H1 (cell line): Measurements from ENCODE around the gene ATXN7. TPM values are rescaled to one million over a fixed set of nuclear protein-coding genes. Genes with fewer than 3 reads are reported as not detected.

Experiments used
- CTCF ChIA-PET: fragments of 300-600 bp; sonication (Branson Sonifier 250); formaldehyde crosslinking; loops from one replicate; lab custom pipeline; 2021; ENCODE audit not compliant: partially characterized antibody; lab: Charles Lee
- POLR2A ChIA-PET: fragments of 300-600 bp; sonication (Branson Sonifier 250); formaldehyde crosslinking; loops from one replicate; lab custom pipeline; 2021; ENCODE audit warnings: inconsistent platforms; ENCODE audit not compliant: partially characterized antibody; lab: Charles Lee
- DNase-seq, 2 experiments: peaks; one replicate each; pipeline versions ENCODE4 v3.0.0 to v3.0.0-alpha.2; 2010 to 2022; ENCODE audit warnings: low spot score in 2 of 2, low read depth in 1 of 2, mixed read lengths in 1 of 2
- FAIRE-seq: peaks from 2 replicates; lab custom pipeline; 2011; peaks lifted over from hg19 to GRCh38; lab: Jason Lieb, UNC
- H2AFZ ChIP-seq: 2 replicates; pipeline ENCODE4 v1.8.1; 2012; ENCODE audit warnings: low read length, inconsistent platforms
- H2AK5ac ChIP-seq: 2 replicates; pipeline ENCODE4 v1.6.1; 2013; ENCODE audit warnings: low read depth, low read length
- H2BK120ac ChIP-seq: replicated peaks from 2 replicates; pipeline ENCODE3; 2013; ENCODE audit warnings: low read depth, low read length, inconsistent platforms
- H2BK12ac ChIP-seq: 2 replicates; pipeline ENCODE4 v1.6.1; 2013; ENCODE audit warnings: low read depth, low read length
- H2BK15ac ChIP-seq: 2 replicates; pipeline ENCODE4 v1.6.1; 2013; ENCODE audit warnings: low read length
- H2BK20ac ChIP-seq: 2 replicates; pipeline ENCODE4 v1.6.1; 2013; ENCODE audit warnings: low read length
- H2BK5ac ChIP-seq: 2 replicates; pipeline ENCODE4 v1.6.1; 2013; ENCODE audit warnings: low read depth, low read length
- H3K14ac ChIP-seq: 2 replicates; pipeline ENCODE4 v1.6.1; 2013; ENCODE audit warnings: inconsistent platforms; ENCODE audit not compliant: insufficient read length
- H3K18ac ChIP-seq: 2 replicates; pipeline ENCODE4 v1.6.1; 2013; ENCODE audit warnings: low read length; ENCODE audit errors: extremely low read depth
- H3K23ac ChIP-seq: 2 replicates; pipeline ENCODE4 v1.6.1; 2013; ENCODE audit warnings: inconsistent platforms; ENCODE audit not compliant: insufficient read length
- H3K23me2 ChIP-seq: 2 replicates; pipeline ENCODE4 v1.6.1; 2013; ENCODE audit warnings: low read depth, low read length
- H3K27ac ChIP-seq: 2 replicates; pipeline ENCODE4 v1.6.1; 2011; ENCODE audit warnings: low read depth, low read length, inconsistent platforms
- H3K27me3 ChIP-seq, 4 experiments: replicated peaks in 1 of 4; 1 replicate in 1 of 4; 2 replicates in 3 of 4; pipeline versions ENCODE4 v1.6.1 to v1.8.1; 2011 to 2013; ENCODE audit warnings: low read length in 3 of 4, mild to moderate bottlenecking in 3 of 4, inconsistent platforms in 2 of 4, mixed read lengths in 2 of 4, moderate library complexity in 1 of 4; ENCODE audit not compliant: control insufficient read depth in 3 of 4, insufficient read depth in 3 of 4; ENCODE audit errors: extremely low read depth in 1 of 4
- H3K36me3 ChIP-seq, 4 experiments: 2 replicates each; pipeline versions ENCODE4 v1.6.1 to v1.8.1; 2011 to 2013; ENCODE audit warnings: mild to moderate bottlenecking in 4 of 4, low read length in 3 of 4, moderate library complexity in 2 of 4, control low read depth in 1 of 4, inconsistent platforms in 1 of 4; ENCODE audit not compliant: insufficient read depth in 4 of 4, control insufficient read depth in 2 of 4
- H3K4ac ChIP-seq: replicated peaks from 2 replicates; pipeline ENCODE3; 2013; ENCODE audit warnings: low read length, low read depth, mixed read lengths, inconsistent platforms; ENCODE audit not compliant: insufficient read length
- H3K4me1 ChIP-seq, 4 experiments: replicated peaks in 1 of 4; 1 replicate in 1 of 4; 2 replicates in 3 of 4; pipeline versions ENCODE4 v1.6.1 to v1.8.1; 2011 to 2013; ENCODE audit warnings: low read length in 3 of 4, inconsistent platforms in 2 of 4, mixed read lengths in 1 of 4; ENCODE audit not compliant: insufficient read depth in 4 of 4, control insufficient read depth in 3 of 4
- H3K4me2 ChIP-seq, 2 experiments: 2 replicates each; pipeline versions ENCODE4 v1.6.1 to v1.8.1; 2011 to 2013; ENCODE audit warnings: low read depth in 2 of 2, low read length in 2 of 2, control low read depth in 1 of 2, inconsistent platforms in 1 of 2, mild to moderate bottlenecking in 1 of 2; ENCODE audit not compliant: insufficient read depth in 1 of 2
- H3K4me3 ChIP-seq, 4 experiments: fragments of 200-600, 300-600 bp in 1 of 4; sonication (generic), shearing (Covaris generic), sonication (Bioruptor Twin) in 1 of 4; 2 replicates each; pipeline versions ENCODE4 v1.5.1 to v1.8.1; 2011 to 2016; ENCODE audit warnings: low read length in 4 of 4, low read depth in 3 of 4, control low read depth in 2 of 4, inconsistent platforms in 2 of 4, mild to moderate bottlenecking in 2 of 4, mixed read lengths in 1 of 4, moderate library complexity in 1 of 4; ENCODE audit not compliant: insufficient read depth in 2 of 4; ENCODE audit errors: extremely low read depth in 1 of 4
- H3K56ac ChIP-seq: replicated peaks from 2 replicates; pipeline ENCODE3; 2013; ENCODE audit warnings: low read depth, mild to moderate bottlenecking, mixed read lengths, low read length, inconsistent platforms; ENCODE audit not compliant: insufficient read length
- H3K79me1 ChIP-seq: 2 replicates; pipeline ENCODE4 v1.6.1; 2013; ENCODE audit warnings: low read depth, low read length, control low read depth
- H3K79me2 ChIP-seq, 2 experiments: 2 replicates each; pipeline versions ENCODE4 v1.6.1 to v1.8.1; 2012 to 2013; ENCODE audit warnings: low read length in 2 of 2, mild to moderate bottlenecking in 2 of 2, inconsistent platforms in 1 of 2; ENCODE audit not compliant: insufficient read depth in 2 of 2, control insufficient read depth in 1 of 2
- H3K9ac ChIP-seq, 4 experiments: replicated peaks in 1 of 4; 1 replicate in 1 of 4; 2 replicates in 3 of 4; pipeline versions ENCODE4 v1.6.1 to v1.8.1; 2011 to 2013; ENCODE audit warnings: low read depth in 3 of 4, low read length in 3 of 4, control low read depth in 2 of 4, mild to moderate bottlenecking in 2 of 4, moderate library complexity in 2 of 4, inconsistent platforms in 1 of 4; ENCODE audit errors: extremely low read depth in 1 of 4
- H3K9me3 ChIP-seq, 2 experiments: 2 replicates each; pipeline versions ENCODE4 v1.6.1 to v1.8.1; 2012 to 2013; ENCODE audit warnings: mild to moderate bottlenecking in 2 of 2, moderate library complexity in 2 of 2, control low read depth in 1 of 2, inconsistent platforms in 1 of 2, low read depth in 1 of 2, low read length in 1 of 2, mixed read lengths in 1 of 2; ENCODE audit not compliant: insufficient read depth in 2 of 2
- H4K20me1 ChIP-seq, 2 experiments: replicated peaks in 1 of 2; 2 replicates each; pipeline versions ENCODE3 to v1.8.1; 2011 to 2013; ENCODE audit warnings: inconsistent platforms in 2 of 2, low read length in 2 of 2, mild to moderate bottlenecking in 1 of 2; ENCODE audit not compliant: insufficient read depth in 2 of 2, control insufficient read depth in 1 of 2
- H4K5ac ChIP-seq: 2 replicates; pipeline ENCODE4 v1.6.1; 2013; ENCODE audit warnings: low read length, low read depth, mixed read lengths, inconsistent platforms; ENCODE audit not compliant: insufficient read length
- H4K8ac ChIP-seq: 2 replicates; pipeline ENCODE4 v1.8.0; 2013; ENCODE audit warnings: mild to moderate bottlenecking, moderate library complexity, low read length, inconsistent platforms; ENCODE audit not compliant: insufficient read depth; ENCODE audit errors: extremely low read depth
- H4K91ac ChIP-seq: replicated peaks from 2 replicates; pipeline ENCODE3; 2013; ENCODE audit warnings: low read length, mixed read lengths, inconsistent platforms; ENCODE audit not compliant: insufficient read length
- E2F6 ChIP-seq: IDR thresholded peaks from 2 replicates; pipeline ENCODE4 v1.6.1; 2012; ENCODE audit warnings: inconsistent platforms
- GABPA ChIP-seq: IDR thresholded peaks from 2 replicates; pipeline ENCODE4 v1.6.1; 2011; ENCODE audit warnings: mild to moderate bottlenecking, low read length, moderate library complexity, borderline replicate concordance; ENCODE audit not compliant: insufficient read depth
- GTF2F1 ChIP-seq: IDR thresholded peaks from 2 replicates; pipeline ENCODE4 v1.6.1; 2012; ENCODE audit warnings: low read depth, low read length, improper control_type of control experiment, borderline replicate concordance
- JUND ChIP-seq: IDR thresholded peaks from 2 replicates; pipeline ENCODE4 v1.6.1; 2011; ENCODE audit warnings: mild to moderate bottlenecking, improper control_type of control experiment, low read length
- PHF8 ChIP-seq: fragments of 200-600 bp; sonication (generic); conservative IDR thresholded peaks from 2 replicates; pipeline ENCODE4 v1.7.1; 2012; ENCODE audit warnings: low read depth, mild to moderate bottlenecking, inconsistent platforms, low read length, moderate library complexity
- POLR2AphosphoS5 ChIP-seq: IDR thresholded peaks from 2 replicates; pipeline ENCODE4 v1.6.1; 2011; ENCODE audit warnings: low read depth, low read length
- POU5F1 ChIP-seq: IDR thresholded peaks from 2 replicates; pipeline ENCODE4 v1.6.1; 2011; ENCODE audit warnings: low read depth, mild to moderate bottlenecking, low read length, moderate library complexity
- TCF12 ChIP-seq: IDR thresholded peaks from 2 replicates; pipeline ENCODE4 v1.6.1; 2011; ENCODE audit warnings: low read depth, mild to moderate bottlenecking, low read length
- WGBS, 2 experiments: shearing (Covaris generic) in 1 of 2; methylation state at CpG; one replicate each; pipeline versions ENCODE4 v1.1.6 to v1.1.7; 2013 to 2015; ENCODE audit warnings: low lambda C conversion rate in 2 of 2, mixed read lengths in 2 of 2, inconsistent platforms in 1 of 2, low coverage in 1 of 2, missing lambda C conversion rate in 1 of 2; ENCODE audit not compliant: insufficient replicate concordance in 2 of 2, insufficient coverage in 1 of 2, insufficient read length in 1 of 2; ENCODE audit errors: extremely low coverage in 1 of 2, missing lambda C conversion rate in 1 of 2; 5-methylcytosine and 5-hydroxymethylcytosine counted together
- polyA plus RNA-seq, 7 experiments: library from polyadenylated mRNA; depleted of rRNA in 3 of 7; stranded (reverse) in 5 of 7; unstranded in 2 of 7; fragments of >200 nt in 5 of 7; fragments of 200-250 nt in 2 of 7; gene quantifications; 1 replicate in 5 of 7; 2 replicates in 1 of 7; 4 replicates in 1 of 7; pipeline versions ENCODE4 v1.2.1 to v1.2.3, GENCODE V29; 2011 to 2013; ENCODE audit warnings: missing spikeins in 2 of 7, mixed read lengths in 2 of 7
- total RNA-seq: library from RNA; stranded (reverse); fragmentation: NEBNext Ultra II Directional; extraction: Animal tissue kit (Norgen Biotek cat#: 25700); gene quantifications from 2 replicates; pipeline ENCODE4 v1.2.1, GENCODE V29; 2021
- TF ChIP-seq, protein P1 (sequence below), 3 experiments: IDR thresholded peaks; 1 replicate in 2 of 3; 2 replicates in 1 of 3; pipeline versions ENCODE4 v1.5.1 to v1.6.1; 2011; ENCODE audit warnings: low read length in 3 of 3, mild to moderate bottlenecking in 3 of 3, inconsistent platforms in 2 of 3, low read depth in 1 of 3, moderate library complexity in 1 of 3; ENCODE audit not compliant: insufficient read depth in 1 of 3; ENCODE audit errors: control extremely low read depth in 1 of 3

Gene ATXN7
- total and polyA plus RNA-seq, 2 of the 8 experiments (the other 6 are each of a cell fraction or from before 2014, with no cell fraction given) = 15.5 to 16.8 TPM

- Histone ChIP-seq H4K20me1 (peaks cover 2 to 3% of the 10 kb centered on the region in 2 experiments), H2BK5ac (no peak overlapping the region), H3K23me2 (no peaks in the 10 kb centered on the region), H4K8ac (no peak overlapping the region), H3K27me3 (no peaks in the 10 kb centered on the region), H3K4me2 (no peak overlapping the region), H3K4me3 (no peak overlapping the region), H3K79me2 (peaks cover 0 to 53% of the 10 kb centered on the region in 2 experiments; a peak in 3 of 4 replicates), H2BK120ac (no peak overlapping the region), H3K36me3 (no peaks in the 10 kb centered on the region), H3K23ac (no peak overlapping the region), H3K27ac (no peak overlapping the region), H2AK5ac (no peak overlapping the region), H3K18ac (no peak overlapping the region), H3K14ac (no peak overlapping the region), H3K4ac (no peak overlapping the region), H3K56ac (no peak overlapping the region), H4K5ac (no peak overlapping the region), H2BK20ac (no peak overlapping the region), H2AFZ (no peak overlapping the region), H3K9ac (no peak overlapping the region), H3K4me1 (peaks cover 2 to 9% (median 7%) of the 10 kb centered on the region in 4 experiments; a peak in 5 of 7 replicates), H2BK15ac (no peak overlapping the region), H3K9me3 (no peaks in the 10 kb centered on the region), H3K79me1 (no peaks in the 10 kb centered on the region; the same call in none of the 2 replicates), H2BK12ac (no peak overlapping the region), H4K91ac (no peak overlapping the region)
- ChIA-PET CTCF (interaction anchor here (1.1 to 1.4 kb wide), 2 partner anchors 15 to 26 kb away, joined by 4 to 5 read pairs; no protein-coding TSS in a partner anchor), POLR2A (interaction anchor here (1.1 to 1.6 kb wide), 4 partner anchors 10 to 34 kb away, joined by 3 to 6 read pairs (median 5); partner anchors contain the start of gene SCAANT1)
- DNase-seq (no peak), FAIRE-seq (no peak)
- WGBS, 2 experiments = 78% methylated on average over 3 of the region's 3 CpGs; no CpG with 5 or more reads in 1 of the 2 experiments
- TF ChIP-seq POU5F1 (no peak), PHF8 (no peak), GABPA (no peak), POLR2AphosphoS5 (no peak), TCF12 (no peak), JUND (no peak), E2F6 (no peak), GTF2F1 (no peak)
- TF ChIP-seq, protein P1, sequence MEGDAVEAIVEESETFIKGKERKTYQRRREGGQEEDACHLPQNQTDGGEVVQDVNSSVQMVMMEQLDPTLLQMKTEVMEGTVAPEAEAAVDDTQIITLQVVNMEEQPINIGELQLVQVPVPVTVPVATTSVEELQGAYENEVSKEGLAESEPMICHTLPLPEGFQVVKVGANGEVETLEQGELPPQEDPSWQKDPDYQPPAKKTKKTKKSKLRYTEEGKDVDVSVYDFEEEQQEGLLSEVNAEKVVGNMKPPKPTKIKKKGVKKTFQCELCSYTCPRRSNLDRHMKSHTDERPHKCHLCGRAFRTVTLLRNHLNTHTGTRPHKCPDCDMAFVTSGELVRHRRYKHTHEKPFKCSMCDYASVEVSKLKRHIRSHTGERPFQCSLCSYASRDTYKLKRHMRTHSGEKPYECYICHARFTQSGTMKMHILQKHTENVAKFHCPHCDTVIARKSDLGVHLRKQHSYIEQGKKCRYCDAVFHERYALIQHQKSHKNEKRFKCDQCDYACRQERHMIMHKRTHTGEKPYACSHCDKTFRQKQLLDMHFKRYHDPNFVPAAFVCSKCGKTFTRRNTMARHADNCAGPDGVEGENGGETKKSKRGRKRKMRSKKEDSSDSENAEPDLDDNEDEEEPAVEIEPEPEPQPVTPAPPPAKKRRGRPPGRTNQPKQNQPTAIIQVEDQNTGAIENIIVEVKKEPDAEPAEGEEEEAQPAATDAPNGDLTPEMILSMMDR (IDR thresholded peaks at IDR 0.05; ENCODE audit: control extremely low read depth in 1 of 3, insufficient read depth in 1 of 3, low read depth in 1 of 3, low read length in 3 of 3) = no peak
These were observed 14.2 kb downstream of the ATXN7 start for GRCh38 chr3:63877737-63878393.
